HCT116 (cell line): ENCODE measurements around the gene SLC16A7. TPM values are rescaled to one million over a fixed set of nuclear protein-coding genes. Genes with fewer than 3 reads are reported as not detected.

Experiments used
- ATAC-seq: fragments of 200-7000 bp; cut with Tn5 transposase; 2 replicates; pipeline ENCODE4 v1.9.1; 2020; ENCODE audit warnings: mild to moderate bottlenecking, moderate library complexity
- BruUV-seq: library from RNA; stranded (reverse); fragments of 400-500 nt; replicated peaks from 2 replicates; lab custom pipeline; 2021; lab: Mats Ljungman, UMichigan
- CTCF ChIA-PET: fragments of 300-600 bp; sonication (Branson Sonifier 250); formaldehyde crosslinking; loops from one replicate; lab custom pipeline; 2021; ENCODE audit warnings: antibody characterized with exemption; lab: Charles Lee
- POLR2A ChIA-PET: fragments of 300-600, 350-600 bp; sonication (Branson Sonifier 250); formaldehyde crosslinking; loops from one replicate; lab custom pipeline; 2021; ENCODE audit warnings: antibody characterized with exemption; lab: Charles Lee
- RAD21 ChIA-PET, 2 experiments: fragments of 300-600 bp; sonication (Branson Sonifier 250); formaldehyde crosslinking; loops; one replicate each; lab custom pipeline; 2023; ENCODE audit warnings: low total read pairs in 2 of 2; ENCODE audit not compliant: uncharacterized antibody in 2 of 2, unreplicated experiment in 2 of 2, low non-redundant PET in 1 of 2; lab: Charles Lee
- DNase-seq: peaks from one replicate; pipeline ENCODE4 v3.0.0-alpha.2; 2010; ENCODE audit warnings: low read depth, low spot score
- H2AFZ ChIP-seq: fragments of 200-600 bp; shearing (Covaris generic), sonication (generic); 2 replicates; pipeline ENCODE4 v1.6.1; 2017; ENCODE audit warnings: low read depth, mixed run types, mixed read lengths, antibody characterized with exemption, low read length; ENCODE audit not compliant: poor library complexity, severe bottlenecking
- H3K27ac ChIP-seq: 2 replicates; pipeline ENCODE4 v1.5.1; 2012; ENCODE audit warnings: low read depth, low read length
- H3K27me3 ChIP-seq: fragments of 200-600 bp; sonication (generic); 2 replicates; pipeline ENCODE4 v1.6.1; 2016; ENCODE audit warnings: mixed run types, low read length, mixed read lengths; ENCODE audit not compliant: insufficient read depth
- H3K36me3 ChIP-seq, 2 experiments: fragments of 200-500 bp in 1 of 2; fragments of 200-600 bp in 1 of 2; sonication (Bioruptor generic) in 1 of 2; sonication (generic) in 1 of 2; 2 replicates each; pipeline versions ENCODE4 v1.5.1 to v1.6.1; 2014 to 2016; ENCODE audit warnings: low read length in 2 of 2, inconsistent platforms in 1 of 2, mixed read lengths in 1 of 2, mixed run types in 1 of 2; ENCODE audit not compliant: insufficient read depth in 2 of 2, control insufficient read depth in 1 of 2
- H3K4me1 ChIP-seq, 2 experiments: fragments of 200-600 bp in 1 of 2; sonication (generic) in 1 of 2; 2 replicates each; pipeline versions ENCODE4 v1.5.1 to v1.6.1; 2012 to 2017; ENCODE audit warnings: low read length in 2 of 2, inconsistent platforms in 1 of 2, mild to moderate bottlenecking in 1 of 2, mixed read lengths in 1 of 2, mixed run types in 1 of 2, moderate library complexity in 1 of 2; ENCODE audit not compliant: insufficient read depth in 2 of 2, control insufficient read depth in 1 of 2
- H3K4me2 ChIP-seq: fragments of 200-600 bp; sonication (generic); 2 replicates; pipeline ENCODE4 v1.6.1; 2017; ENCODE audit warnings: mixed run types, low read length, mixed read lengths
- H3K4me3 ChIP-seq, 2 experiments: fragments of 200-600 bp in 1 of 2; sonication (generic) in 1 of 2; replicated peaks in 1 of 2; 2 replicates each; pipeline ENCODE4 v1.5.1; 2011 to 2016; ENCODE audit warnings: low read length in 2 of 2, control low read depth in 1 of 2, low read depth in 1 of 2, mild to moderate bottlenecking in 1 of 2, mixed read lengths in 1 of 2, mixed run types in 1 of 2
- H3K79me2 ChIP-seq: fragments of 200-600 bp; sonication (generic); 2 replicates; pipeline ENCODE4 v1.6.1; 2017; ENCODE audit warnings: mild to moderate bottlenecking, mixed run types, low read length, moderate library complexity, mixed read lengths; ENCODE audit not compliant: insufficient read depth
- H3K9ac ChIP-seq: fragments of 200-600 bp; sonication (generic); 2 replicates; pipeline ENCODE4 v1.6.1; 2016; ENCODE audit warnings: low read length, mixed read lengths
- H3K9me2 ChIP-seq: fragments of 200-600 bp; sonication (generic), shearing (Covaris generic); 2 replicates; pipeline ENCODE4 v1.6.1; 2017; ENCODE audit warnings: mixed run types, mild to moderate bottlenecking, moderate library complexity; ENCODE audit not compliant: insufficient read depth
- H3K9me3 ChIP-seq, 2 experiments: fragments of 200-500 bp in 1 of 2; fragments of 200-600 bp in 1 of 2; sonication (Bioruptor generic) in 1 of 2; sonication (generic) in 1 of 2; 2 replicates each; pipeline ENCODE4 v1.6.1; 2014 to 2017; ENCODE audit warnings: low read length in 2 of 2, mixed read lengths in 2 of 2, inconsistent platforms in 1 of 2, low read depth in 1 of 2, mild to moderate bottlenecking in 1 of 2, mixed run types in 1 of 2, moderate library complexity in 1 of 2; ENCODE audit not compliant: control insufficient read depth in 1 of 2, insufficient read depth in 1 of 2
- H4K20me1 ChIP-seq: fragments of 200-600 bp; sonication (generic), shearing (Covaris generic); 2 replicates; pipeline ENCODE4 v1.6.1; 2017; ENCODE audit warnings: mixed run types, mild to moderate bottlenecking, moderate library complexity; ENCODE audit not compliant: insufficient read depth
- ATF3 ChIP-seq: IDR thresholded peaks from 2 replicates; pipeline ENCODE4 v1.6.1; 2012
- CBX3 ChIP-seq: IDR thresholded peaks from 2 replicates; pipeline ENCODE4 v1.6.1; 2012; ENCODE audit warnings: low read depth
- CEBPB ChIP-seq: IDR thresholded peaks from 2 replicates; pipeline ENCODE4 v1.6.1; 2012; ENCODE audit warnings: low read depth
- CTCF ChIP-seq, 3 experiments: fragments of 200-600 bp in 1 of 3; sonication (generic) in 1 of 3; IDR thresholded peaks in 2 of 3; conservative IDR thresholded peaks in 1 of 3; 2 replicates each; pipeline ENCODE4 v1.5.1; 2012 to 2017; ENCODE audit warnings: low read depth in 2 of 3, low read length in 2 of 3, antibody characterized with exemption in 1 of 3, borderline replicate concordance in 1 of 3, control low read depth in 1 of 3, mild to moderate bottlenecking in 1 of 3, mixed read lengths in 1 of 3, mixed run types in 1 of 3, moderate library complexity in 1 of 3; ENCODE audit not compliant: insufficient read depth in 1 of 3
- EGR1 ChIP-seq: IDR thresholded peaks from 2 replicates; pipeline ENCODE4 v1.6.1; 2012; ENCODE audit warnings: low read depth
- ELF1 ChIP-seq: IDR thresholded peaks from 2 replicates; pipeline ENCODE4 v1.6.1; 2012; ENCODE audit warnings: low read depth, borderline replicate concordance
- EZH2 ChIP-seq: fragments of 200-600 bp; sonication (generic); IDR thresholded peaks from 2 replicates; pipeline ENCODE4 v1.6.1; 2017; ENCODE audit warnings: antibody characterized with exemption, mixed run types
- EZH2phosphoT487 ChIP-seq: fragments of 200-600 bp; IDR thresholded peaks from 2 replicates; pipeline ENCODE4 v1.6.1; 2018; ENCODE audit warnings: antibody characterized with exemption, borderline replicate concordance
- MAX ChIP-seq: IDR thresholded peaks from 2 replicates; pipeline ENCODE4 v1.6.1; 2012
- POLR2A ChIP-seq: IDR thresholded peaks from 2 replicates; pipeline ENCODE4 v1.7.0; 2011; ENCODE audit warnings: borderline replicate concordance; ENCODE audit not compliant: insufficient read depth, insufficient read length; ENCODE audit errors: extremely low read depth
- POLR2AphosphoS5 ChIP-seq: IDR thresholded peaks from 2 replicates; pipeline ENCODE4 v1.6.1; 2011; ENCODE audit warnings: mild to moderate bottlenecking, low read depth, low read length, moderate library complexity
- RAD21 ChIP-seq: IDR thresholded peaks from 2 replicates; pipeline ENCODE4 v1.6.1; 2012; ENCODE audit warnings: low read depth, mild to moderate bottlenecking
- REST ChIP-seq: IDR thresholded peaks from 2 replicates; pipeline ENCODE4 v1.6.1; 2012; ENCODE audit warnings: low read depth
- SIN3A ChIP-seq: IDR thresholded peaks from 2 replicates; pipeline ENCODE4 v1.6.1; 2012; ENCODE audit warnings: low read depth
- SP1 ChIP-seq: IDR thresholded peaks from 2 replicates; pipeline ENCODE4 v1.6.1; 2012; ENCODE audit warnings: low read depth
- YY1 ChIP-seq: IDR thresholded peaks from 2 replicates; pipeline ENCODE4 v1.6.1; 2011; ENCODE audit warnings: low read length, low read depth, moderate library complexity, mild to moderate bottlenecking; ENCODE audit not compliant: insufficient replicate concordance; ENCODE audit errors: extremely low read depth
- ZBTB33 ChIP-seq: IDR thresholded peaks from 2 replicates; pipeline ENCODE4 v1.6.1; 2011; ENCODE audit warnings: mild to moderate bottlenecking, low read length, moderate library complexity; ENCODE audit not compliant: insufficient replicate concordance; ENCODE audit errors: extremely low read depth
- ZFX ChIP-seq: fragments of 450-650 bp; IDR thresholded peaks from 2 replicates; pipeline ENCODE4 v1.6.1; 2017
- ZNF274 ChIP-seq: fragments of 200-500 bp; sonication (Bioruptor generic); IDR thresholded peaks from 2 replicates; pipeline ENCODE4 v1.6.1; 2014; ENCODE audit warnings: mild to moderate bottlenecking, low read depth, low read length, inconsistent platforms
- intact Hi-C: fragments of 100-400 bp; cut with micrococcal nuclease; formaldehyde crosslinking; loops from 2 replicates; pipeline ENCODE4 v1.10.0; 2022
- total RNA-seq: library from RNA; stranded (reverse); gene quantifications from one replicate; pipeline ENCODE4 v1.2.1, GENCODE V29; 2021; ENCODE audit not compliant: unreplicated experiment

SLC16A7 gene
- total RNA-seq, 1 experiment from 2014 or later: 10.0 TPM

GRCh38 chr12:59624732-59625460 lies 29.1 kb downstream of the SLC16A7 start:
- no TSS peak for BruUV-seq
- POLR2A ChIA-PET: no interaction called here
- no peaks in the 10 kb centered on the region for H3K27me3 ChIP-seq
- no peak overlapping the region for H3K4me3 ChIP-seq
- H3K9ac ChIP-seq: no peak overlapping the region
- H3K9me3 ChIP-seq: no peaks in the 10 kb centered on the region
- RAD21 ChIA-PET: no interaction called here
- H3K4me2 ChIP-seq: no peak overlapping the region
- DNase-seq: no peak
- TF ChIP-seq ELF1: no peak
- TF ChIP-seq EZH2: no peak
- TF ChIP-seq REST: no peak
- TF ChIP-seq POLR2AphosphoS5: no peak
- no peak for TF ChIP-seq EZH2phosphoT487
- TF ChIP-seq ZNF274: no peak
- no peak for TF ChIP-seq CEBPB
- no peak for TF ChIP-seq YY1
- no peak for TF ChIP-seq RAD21
- no peak for TF ChIP-seq POLR2A
- TF ChIP-seq SP1: no peak
- no peak for TF ChIP-seq CTCF (IDR thresholded peaks at IDR 0.05 in 2 of 3, conservative IDR thresholded peaks at IDR 0.05 in 1 of 3; ENCODE audit: borderline replicate concordance in 1 of 3, insufficient read depth in 1 of 3, low read depth in 2 of 3, low read length in 2 of 3)
- TF ChIP-seq SIN3A: no peak
- TF ChIP-seq ATF3: no peak
- no peak for TF ChIP-seq EGR1
- TF ChIP-seq ZBTB33: no peak
- TF ChIP-seq CBX3: no peak
- no peak for TF ChIP-seq MAX
- no peak for TF ChIP-seq ZFX
- no peak for ATAC-seq
- intact Hi-C loops: no loop called here
- no peaks in the 10 kb centered on the region for H3K36me3 ChIP-seq
- H2AFZ ChIP-seq: no peak overlapping the region
- H3K4me1 ChIP-seq: no peaks in the 10 kb centered on the region
- no peaks in the 10 kb centered on the region for H4K20me1 ChIP-seq
- H3K79me2 ChIP-seq: no peaks in the 10 kb centered on the region
- no peaks in the 10 kb centered on the region for H3K9me2 ChIP-seq
- H3K27ac ChIP-seq: no peak overlapping the region
- CTCF ChIA-PET: no interaction called here
